GM12878 (cell line): ENCODE measurements around the gene ZNF366. TPM values are rescaled to one million over a fixed set of nuclear protein-coding genes. Genes with fewer than 3 reads are reported as not detected.

Experiments used
- ATAC-seq: fragments of 200-7000 bp; cut with Tn5 transposase; 3 replicates; pipeline ENCODE4 v1.9.1; 2020; ENCODE audit warnings: mild to moderate bottlenecking, moderate library complexity
- BruUV-seq: library from RNA; stranded (reverse); fragments of 400-500 nt; replicated peaks from 2 replicates; lab custom pipeline; 2021; lab: Mats Ljungman, UMichigan
- CTCF ChIA-PET: fragments of 300-600 bp; sonication (Branson Sonifier 250); formaldehyde crosslinking; extraction: SDS; loops from one replicate; lab custom pipeline; 2021; ENCODE audit warnings: inconsistent platforms; lab: Yijun Ruan, JAX
- POLR2A ChIA-PET: fragments of 350-600 bp; formaldehyde crosslinking; extraction: SDS; loops from one replicate; lab custom pipeline; 2021; ENCODE audit warnings: inconsistent platforms; lab: Charles Lee
- RAD21 ChIA-PET: fragments of 300-600 bp; sonication (Branson Sonifier 250); formaldehyde crosslinking; loops from one replicate; lab custom pipeline; 2023; ENCODE audit warnings: antibody characterized with exemption; ENCODE audit not compliant: unreplicated experiment; lab: Charles Lee
- SMC1A ChIA-PET: fragments of 300-600 bp; sonication (Branson Sonifier 250); formaldehyde crosslinking; loops from one replicate; lab custom pipeline; 2023; ENCODE audit not compliant: unreplicated experiment, uncharacterized antibody; lab: Charles Lee
- DNase-seq: peaks from one replicate; pipeline ENCODE4 v3.0.0-alpha.2; 2011; ENCODE audit warnings: low read depth, low spot score
- FAIRE-seq: peaks from 3 replicates; lab custom pipeline; 2011; peaks lifted over from hg19 to GRCh38; lab: Jason Lieb, UNC
- H2AFZ ChIP-seq: 2 replicates; pipeline ENCODE4 v1.6.0; 2011; ENCODE audit warnings: low read depth, low read length, control low read depth; ENCODE audit not compliant: control insufficient read depth
- H3K27ac ChIP-seq: 2 replicates; pipeline ENCODE4 v1.5.1; 2011; ENCODE audit warnings: control low read depth; ENCODE audit not compliant: control insufficient read depth, insufficient read depth
- H3K27me3 ChIP-seq, 2 experiments: replicated peaks in 1 of 2; 2 replicates each; pipeline versions ENCODE4 v1.6.0 to v1.6.1; 2011; ENCODE audit warnings: low read length in 1 of 2; ENCODE audit not compliant: control insufficient read depth in 2 of 2, insufficient read depth in 2 of 2
- H3K36me3 ChIP-seq, 2 experiments: 2 replicates each; pipeline ENCODE4 v1.5.1; 2011; ENCODE audit warnings: low read length in 1 of 2; ENCODE audit not compliant: control insufficient read depth in 2 of 2, insufficient read depth in 2 of 2
- H3K4me1 ChIP-seq: 2 replicates; pipeline ENCODE4 v1.6.1; 2011; ENCODE audit warnings: mild to moderate bottlenecking, low read length, moderate library complexity, mixed read lengths; ENCODE audit not compliant: control insufficient read depth, insufficient read depth
- H3K4me2 ChIP-seq: 2 replicates; pipeline ENCODE4 v1.6.0; 2011; ENCODE audit warnings: control low read depth; ENCODE audit not compliant: control insufficient read depth, insufficient read depth
- H3K4me3 ChIP-seq: fragments of 200-600 bp; sonication (generic); 2 replicates; pipeline ENCODE4 v1.5.1; 2016
- H3K79me2 ChIP-seq: 2 replicates; pipeline ENCODE4 v1.6.0; 2011; ENCODE audit warnings: low read length; ENCODE audit not compliant: control insufficient read depth, insufficient read depth
- H3K9ac ChIP-seq: 2 replicates; pipeline ENCODE4 v1.8.0; 2011; ENCODE audit warnings: low read length, control low read depth, mixed read lengths; ENCODE audit not compliant: control insufficient read depth, insufficient read depth
- H3K9me3 ChIP-seq: replicated peaks from 3 replicates; pipeline ENCODE4 v1.5.1; 2011; ENCODE audit warnings: mild to moderate bottlenecking, low read length; ENCODE audit not compliant: control insufficient read depth, insufficient read depth
- H4K20me1 ChIP-seq: 2 replicates; pipeline ENCODE4 v1.6.0; 2011; ENCODE audit not compliant: control insufficient read depth, insufficient read depth
- BCL11A ChIP-seq: IDR thresholded peaks from 2 replicates; pipeline ENCODE4 v1.6.1; 2011; ENCODE audit warnings: low read depth, low read length
- BRCA1 ChIP-seq: IDR thresholded peaks from 2 replicates; pipeline ENCODE4 v1.6.1; 2011; ENCODE audit warnings: low read depth, low read length, improper control_type of control experiment
- CHD1 ChIP-seq: IDR thresholded peaks from 2 replicates; pipeline ENCODE4 v1.6.1; 2012; ENCODE audit warnings: low read depth, low read length, improper control_type of control experiment
- EGR1 ChIP-seq, 2 experiments: IDR thresholded peaks; 1 replicate in 1 of 2; 2 replicates in 1 of 2; pipeline ENCODE4 v1.6.1; 2011 to 2012; ENCODE audit warnings: low read depth in 2 of 2, low read length in 2 of 2, borderline replicate concordance in 1 of 2, mild to moderate bottlenecking in 1 of 2, moderate library complexity in 1 of 2
- FOS ChIP-seq: IDR thresholded peaks from 3 replicates; pipeline ENCODE4 v1.6.1; 2011; ENCODE audit warnings: borderline replicate concordance; ENCODE audit not compliant: insufficient read length; ENCODE audit errors: extremely low read depth
- LARP7 ChIP-seq: fragments of 450-650 bp; IDR thresholded peaks from 2 replicates; pipeline ENCODE4 v1.6.1; 2017; ENCODE audit warnings: mild to moderate bottlenecking
- MTA3 ChIP-seq: IDR thresholded peaks from 2 replicates; pipeline ENCODE4 v1.6.1; 2012; ENCODE audit warnings: low read length, inconsistent platforms, borderline replicate concordance
- NFYA ChIP-seq: IDR thresholded peaks from 2 replicates; pipeline ENCODE4 v1.6.1; 2011; ENCODE audit warnings: low read depth, mild to moderate bottlenecking, low read length, improper control_type of control experiment, borderline replicate concordance
- SIX5 ChIP-seq: IDR thresholded peaks from 2 replicates; pipeline ENCODE4 v1.6.1; 2011; ENCODE audit warnings: mild to moderate bottlenecking, low read depth, low read length, moderate library complexity; ENCODE audit not compliant: severe bottlenecking
- SMAD1 ChIP-seq: fragments of 450-650 bp; IDR thresholded peaks from 2 replicates; pipeline ENCODE4 v1.6.1; 2018; ENCODE audit warnings: mild to moderate bottlenecking, low read depth; ENCODE audit not compliant: partially characterized antibody
- SMARCA5 ChIP-seq: fragments of 450-650 bp; IDR thresholded peaks from 2 replicates; pipeline ENCODE4 v1.6.1; 2017; ENCODE audit warnings: mild to moderate bottlenecking
- TCF12 ChIP-seq: IDR thresholded peaks from 2 replicates; pipeline ENCODE4 v1.6.1; 2011; ENCODE audit warnings: low read depth, mild to moderate bottlenecking, low read length
- ZNF217 ChIP-seq: fragments of 450-650 bp; IDR thresholded peaks from 2 replicates; pipeline ENCODE4 v1.6.1; 2017; ENCODE audit warnings: antibody characterized with exemption, mild to moderate bottlenecking
- ZZZ3 ChIP-seq: IDR thresholded peaks from 2 replicates; pipeline ENCODE4 v1.6.1; 2011; ENCODE audit warnings: low read depth; ENCODE audit not compliant: control insufficient read depth, insufficient read length
- in situ Hi-C: fragments of 300-500 bp; cut with MboI; formaldehyde crosslinking; loops from 9 replicates; pipeline ENCODE4 v1.14.3; 2018; ENCODE audit warnings: mixed read lengths
- intact Hi-C: fragments of 100-400 bp; cut with micrococcal nuclease; formaldehyde crosslinking; loops from one replicate; pipeline ENCODE4 v1.14.2; 2022; ENCODE audit not compliant: unreplicated experiment
- polyA plus RNA-seq, 11 experiments: library from polyadenylated mRNA; depleted of rRNA in 4 of 11; unstranded in 6 of 11; stranded (reverse) in 5 of 11; fragments of >200 nt; fragmentation: Nextera tagmentation in 4 of 11; fragmentation: Illumina TruSeq in 1 of 11; extraction: Ambion mirVana in 4 of 11; extraction: Trizol in 1 of 11; gene quantifications; 1 replicate in 1 of 11; 2 replicates in 10 of 11; pipeline versions ENCODE4 v1.2.1 to v1.2.3, GENCODE V29; 2011 to 2016; ENCODE audit warnings: inconsistent platforms in 2 of 11, missing spikeins in 2 of 11, low read depth in 1 of 11
- total RNA-seq, 4 experiments: library from RNA; depleted of rRNA in 3 of 4; stranded (reverse); fragments of >200 nt in 3 of 4; fragmentation: Illumina TruSeq in 1 of 4; extraction: Trizol in 1 of 4; gene quantifications; 2 replicates each; pipeline versions ENCODE4 v1.2.1 to v1.2.3, GENCODE V29; 2013 to 2021

The ZNF366 gene
- total and polyA plus RNA-seq, 10 of the 15 experiments (the other 5 are each of a cell fraction or from before 2014, with no cell fraction given): 0.01 to 0.18 (median 0.04) TPM; not detected in 6

DNA sequence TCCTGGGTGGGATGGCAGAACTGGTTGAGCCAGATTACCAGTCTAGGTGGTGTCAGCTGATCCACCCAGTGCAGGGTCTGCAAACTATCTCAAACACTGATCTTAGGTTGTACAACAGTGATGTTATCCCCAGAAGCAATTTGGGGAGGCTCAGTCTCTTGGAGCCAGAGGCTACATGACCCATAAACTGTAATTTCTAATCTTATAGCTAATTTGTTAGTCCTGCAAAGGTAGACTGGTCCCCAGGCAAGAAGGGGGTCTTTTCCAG is 5.3 kb upstream of the ZNF366 start:
- no peak for FAIRE-seq
- H3K4me1 ChIP-seq: peaks cover 37% of the 10 kb centered on the region
- no peaks in the 10 kb centered on the region for H3K79me2 ChIP-seq
- SMC1A ChIA-PET: interaction anchor here (0.6 to 3.5 kb wide), 11 partner anchors 8 to 238 kb away, joined by 3 to 34 read pairs (median 4); no protein-coding TSS in a partner anchor
- DNase-seq: no peak
- H3K9ac ChIP-seq: no peak overlapping the region
- intact Hi-C loops (no loop called here), in situ Hi-C loops (loop anchor here (10.0 kb wide), 1 partner anchor 138 kb away; no protein-coding TSS in a partner anchor)
- RAD21 ChIA-PET: interaction anchor here (0.7 to 2.4 kb wide), 6 partner anchors 12 to 118 kb away, joined by 3 to 11 read pairs (median 3); no protein-coding TSS in a partner anchor
- no peaks in the 10 kb centered on the region for H3K27me3 ChIP-seq
- POLR2A ChIA-PET: no interaction called here
- no peak overlapping the region for H3K27ac ChIP-seq
- CTCF ChIA-PET: interaction anchor here (0.6 to 4.4 kb wide), 6 partner anchors 11 to 146 kb away, joined by 3 to 24 read pairs (median 3); no protein-coding TSS in a partner anchor
- TF ChIP-seq LARP7: no peak
- no peak for TF ChIP-seq NFYA
- no peak for TF ChIP-seq SMAD1
- no peak for TF ChIP-seq TCF12
- TF ChIP-seq CHD1: no peak
- no peak for TF ChIP-seq SMARCA5
- TF ChIP-seq BCL11A: no peak
- TF ChIP-seq BRCA1: no peak
- TF ChIP-seq FOS: no peak
- TF ChIP-seq MTA3: no peak
- no peak for TF ChIP-seq ZZZ3
- no peak for TF ChIP-seq SIX5
- no peak for TF ChIP-seq EGR1 (IDR thresholded peaks at IDR 0.05; ENCODE audit: borderline replicate concordance in 1 of 2, low read depth in 2 of 2, low read length in 2 of 2)
- no peak for TF ChIP-seq ZNF217
- BruUV-seq: no TSS peak
- H4K20me1 ChIP-seq: no peaks in the 10 kb centered on the region
- no peak for ATAC-seq
- no peak overlapping the region for H3K4me3 ChIP-seq
- H3K9me3 ChIP-seq: no peaks in the 10 kb centered on the region
- no peak overlapping the region for H2AFZ ChIP-seq
- H3K36me3 ChIP-seq: no peaks in the 10 kb centered on the region
- no peak overlapping the region for H3K4me2 ChIP-seq
